HG03558 (cell line): Measurements from ENCODE around the gene NCF2.

ENCODE experiments used
- ATAC-seq: cut with Tn5 transposase; IDR thresholded peaks from one replicate; pipeline ENCODE4 v1.9.1; 2021; ENCODE audit warnings: moderate number of reproducible peaks; ENCODE audit not compliant: unreplicated experiment; ENCODE audit errors: extremely low read depth

NCF2 gene

DNA sequence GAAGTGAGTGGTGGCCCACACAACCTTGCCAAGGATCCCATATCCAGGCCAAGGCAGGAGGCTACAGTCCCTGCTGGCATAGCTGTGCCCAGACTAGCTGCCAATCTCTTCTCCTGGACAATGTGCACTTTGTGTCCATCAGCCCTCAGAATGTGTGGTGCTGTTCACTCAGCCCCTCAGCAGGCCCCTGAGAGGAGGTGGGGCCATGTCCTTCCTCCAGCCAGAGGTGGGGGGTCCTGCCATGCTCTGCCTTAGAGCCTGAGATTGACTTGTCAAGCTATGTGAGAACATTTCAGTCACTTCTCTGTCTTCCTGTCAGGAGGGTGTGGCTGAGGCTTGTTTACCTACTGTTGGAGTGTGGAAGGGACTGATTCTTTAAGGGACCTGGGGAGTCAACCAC, 1.4 kb downstream of the NCF2 start:
- ATAC-seq, result no peak

- no peak for ATAC-seq
Observed at GRCh38 chr1:183586926-183587325, 3.3 kb downstream of the NCF2 start.

DNA sequence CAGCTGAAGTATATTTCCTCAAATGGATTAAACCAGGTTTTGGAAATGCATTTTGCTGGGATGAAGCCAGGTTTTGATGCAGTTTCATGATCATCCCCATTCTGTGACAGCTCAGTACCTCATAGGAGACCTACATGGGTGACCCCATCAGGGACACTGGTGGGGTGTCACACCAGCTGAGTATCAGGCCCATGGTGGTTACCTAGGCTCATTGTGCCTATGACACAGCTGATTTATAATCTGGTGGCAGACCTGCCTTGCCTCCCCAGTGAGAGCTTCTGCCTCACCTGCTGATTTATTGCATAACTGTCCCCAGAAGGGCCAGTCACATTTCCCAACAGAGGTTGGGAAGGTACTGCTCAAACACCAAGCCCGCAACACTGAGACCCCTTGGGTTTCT, 3.8 kb downstream of the NCF2 start:
- no peak for ATAC-seq

GRCh38 chr1:183585038-183585437, 5.2 kb downstream of the NCF2 start:
- ATAC-seq, result no peak

GRCh38 chr1:183584147-183584546, 6.1 kb downstream of the NCF2 start:
- no peak for ATAC-seq

GRCh38 chr1:183583466-183583865, 6.8 kb downstream of the NCF2 start:
- ATAC-seq, result no peak

GRCh38 chr1:183582021-183582713, 8.1 kb downstream of the NCF2 start:
- ATAC-seq, result no peak

DNA sequence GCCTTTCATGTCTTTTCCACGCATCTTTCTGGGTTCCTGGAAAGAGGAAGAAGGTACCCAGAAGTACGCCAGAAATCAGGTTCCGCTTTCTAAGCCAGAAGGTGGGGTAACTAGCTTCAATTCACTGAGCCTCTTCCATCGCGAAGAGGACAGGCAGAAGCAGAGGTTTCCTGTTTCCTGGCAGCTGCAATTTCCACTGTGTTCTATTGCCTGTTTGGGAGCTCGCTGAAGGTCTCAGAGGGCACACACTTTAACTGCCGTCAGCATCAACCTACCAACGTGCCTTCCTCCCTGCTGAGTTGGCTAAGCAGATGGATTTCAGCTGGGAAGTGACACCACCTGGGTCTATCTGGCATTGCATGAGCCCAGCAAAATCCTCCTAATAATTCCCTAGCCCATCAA, 10.0 kb downstream of the NCF2 start:
- ATAC-seq, result no peak

DNA sequence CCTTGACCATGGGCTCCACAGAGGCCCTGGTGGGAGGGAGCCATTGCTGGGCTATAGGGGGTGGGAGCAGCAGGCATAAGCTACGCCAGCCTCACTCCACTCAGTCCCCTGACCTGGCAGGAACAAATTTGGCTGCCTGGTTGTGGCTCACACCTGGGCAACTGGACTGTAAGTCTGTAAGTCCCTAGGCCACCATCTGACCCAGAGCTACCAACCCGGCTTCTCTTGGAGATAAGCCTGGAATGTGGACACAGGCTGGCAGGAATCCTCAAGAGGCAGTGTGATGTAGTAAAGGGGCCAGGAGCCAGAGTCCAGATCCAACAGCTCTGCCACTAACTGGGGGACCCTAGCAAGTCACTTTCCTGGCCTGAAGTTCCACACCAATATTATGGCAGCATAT, 11.4 kb downstream of the NCF2 start:
- ATAC-seq, result no peak

DNA sequence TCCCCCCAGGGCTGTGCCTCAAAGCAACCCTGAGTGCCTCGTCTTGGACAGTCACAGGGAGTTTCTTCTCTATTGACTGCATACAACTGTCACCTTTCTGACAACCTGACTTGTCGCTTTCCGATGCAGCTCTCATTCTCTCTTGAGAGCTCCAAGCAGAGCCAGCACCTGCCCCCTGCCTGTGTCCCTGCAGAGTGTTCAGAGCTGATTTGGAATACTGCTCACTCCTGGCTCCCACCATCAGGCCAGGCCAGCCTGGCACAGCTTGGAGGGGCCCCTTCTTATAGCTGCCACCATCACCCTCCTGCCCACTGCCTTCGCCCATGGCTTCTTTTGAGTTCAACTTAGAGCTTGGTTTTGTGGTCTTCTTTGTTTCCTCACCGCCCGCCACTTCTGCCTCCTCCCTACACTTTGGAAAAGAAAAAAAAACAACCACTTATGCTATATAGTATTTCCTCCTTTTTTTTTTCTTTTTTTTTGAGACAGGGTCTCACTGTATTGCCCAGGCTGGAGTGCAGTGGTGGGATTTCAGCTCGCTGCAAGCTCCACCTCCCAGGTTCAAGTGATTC, 12.3 kb downstream of the NCF2 start:
- ATAC-seq, result no peak

- ATAC-seq, result no peak
Observed at GRCh38 chr1:183576537-183576936, 13.7 kb downstream of the NCF2 start.

- ATAC-seq, result no peak
Observed at GRCh38 chr1:183575606-183576005, 14.7 kb downstream of the NCF2 start.

GRCh38 chr1:183572721-183573120, 17.5 kb downstream of the NCF2 start:
- ATAC-seq, result no peak

DNA sequence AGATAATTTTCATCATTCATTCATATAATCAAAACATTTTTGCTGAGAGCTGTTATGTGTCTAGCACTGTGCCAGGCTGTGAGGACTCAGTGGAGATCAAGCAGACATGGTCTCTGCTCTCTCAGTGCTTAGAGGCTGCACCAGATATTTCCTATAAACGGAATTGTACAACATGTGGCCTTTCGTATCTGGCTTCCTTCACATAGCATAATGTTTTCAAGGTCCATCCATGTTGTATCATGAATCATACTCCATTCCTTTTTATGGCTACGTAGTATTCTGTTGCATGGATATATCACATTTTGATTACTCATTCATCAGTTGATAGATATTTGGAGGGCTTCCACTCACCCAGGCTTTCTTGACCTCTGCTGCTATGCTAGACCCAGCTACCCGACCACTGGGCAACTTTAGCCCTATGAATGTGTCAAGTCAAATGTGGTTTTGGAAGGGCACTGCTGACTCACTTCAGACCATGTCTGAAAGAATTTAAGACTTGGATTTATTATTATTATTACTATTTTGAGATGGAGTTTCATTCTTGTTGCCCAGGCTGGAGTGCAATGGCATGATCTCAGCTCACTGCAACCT, 18.5 kb downstream of the NCF2 start:
- ATAC-seq, result no peak

GRCh38 chr1:183570451-183570850, 19.8 kb downstream of the NCF2 start:
- ATAC-seq, result no peak

DNA sequence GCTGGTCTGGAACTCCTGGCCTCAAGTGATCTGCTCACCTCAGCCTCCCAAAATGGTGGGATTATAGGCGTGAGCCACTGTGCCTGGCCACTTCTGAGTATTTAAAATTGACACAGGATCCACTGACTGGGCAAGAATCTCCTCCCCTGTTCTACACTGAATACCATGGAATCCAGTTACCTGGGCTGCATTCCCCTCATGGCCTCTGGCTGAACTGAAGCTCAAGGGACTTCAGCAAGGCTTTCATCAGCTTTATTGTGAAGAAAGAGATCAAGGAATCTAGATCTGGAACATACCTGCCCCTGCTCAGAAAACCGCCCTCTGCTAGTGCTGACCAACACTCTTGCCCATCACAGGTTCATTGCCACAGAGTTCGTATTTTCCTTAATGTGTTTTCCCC, 20.5 kb downstream of the NCF2 start:
- no peak for ATAC-seq

GRCh38 chr1:183569141-183569540, 21.1 kb downstream of the NCF2 start:
- ATAC-seq, result no peak

DNA sequence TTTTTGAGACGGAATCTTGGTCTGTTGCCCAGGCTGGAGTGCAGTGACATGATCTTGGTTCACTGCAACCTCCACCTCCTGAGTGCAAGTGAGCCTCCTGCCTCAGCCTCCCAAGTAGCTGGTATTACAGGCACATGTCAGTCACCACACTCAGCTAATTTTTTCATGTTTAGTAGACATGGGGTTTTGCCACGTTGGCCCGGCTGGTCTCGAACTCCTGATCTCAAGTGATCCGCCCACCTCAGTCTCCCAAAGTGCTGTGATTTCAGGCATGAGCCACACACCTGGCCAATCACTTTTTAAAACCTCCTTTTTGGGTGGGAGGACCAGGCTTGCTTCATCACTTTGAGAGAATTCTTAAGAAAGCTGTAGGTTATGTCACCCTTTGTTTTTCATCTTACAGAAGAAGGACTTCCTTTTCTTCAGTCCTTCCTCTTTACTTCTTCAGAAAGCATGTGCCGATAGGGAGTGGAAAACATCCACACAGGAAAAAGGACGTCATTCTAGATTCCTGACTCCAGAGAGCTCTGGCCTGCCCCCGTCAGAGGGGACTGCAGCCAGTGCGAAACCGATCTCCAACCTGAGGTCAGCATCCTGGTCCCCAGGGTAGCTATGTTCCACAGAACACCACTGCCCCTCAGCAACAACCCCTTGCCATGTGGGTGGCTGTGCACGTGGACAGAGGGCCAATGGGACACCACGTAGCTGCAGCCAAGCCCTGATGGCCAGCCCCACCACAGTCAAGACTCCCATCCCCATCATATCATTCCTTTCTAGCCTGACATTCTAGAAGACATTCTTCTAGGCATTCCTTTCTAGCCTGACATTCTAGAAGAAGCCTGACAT, 21.9 kb downstream of the NCF2 start:
- ATAC-seq, result no peak

- ATAC-seq, result no peak
Observed at GRCh38 chr1:183567584-183567983, 22.7 kb downstream of the NCF2 start.

DNA sequence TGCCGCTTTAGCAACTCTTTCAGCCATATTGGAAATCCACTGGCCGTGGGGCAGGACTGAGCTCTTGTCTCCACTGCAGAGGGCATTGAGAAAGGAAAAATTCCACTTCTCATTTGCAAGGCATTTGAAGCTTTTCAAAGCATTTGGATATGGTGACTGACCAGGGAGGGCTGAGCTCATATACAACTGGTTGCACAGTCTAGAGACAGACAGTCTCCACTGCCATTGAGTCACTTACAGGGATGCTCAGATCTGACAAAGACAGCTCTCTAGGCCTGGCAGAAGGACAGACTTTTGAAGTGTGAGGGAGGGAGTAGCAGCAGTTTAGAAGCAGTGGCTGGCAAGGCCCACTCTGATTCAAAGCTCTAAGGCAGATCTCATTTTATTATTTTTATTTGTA, 24.2 kb downstream of the NCF2 start:
- ATAC-seq, result no peak

GRCh38 chr1:183565261-183565660, 25.0 kb downstream of the NCF2 start:
- no peak for ATAC-seq
